HEK293T (cell line): Measurements from ENCODE around the gene CC2D1B.
A peak's percentile ranks its signal among the peaks of the same experiment; 100 is the strongest.

Source experiments
- CTCF ChIA-PET: fragments of 350-600 bp; formaldehyde crosslinking; extraction: SDS; loops from one replicate; lab custom pipeline; 2021; ENCODE audit warnings: antibody characterized with exemption, inconsistent platforms; lab: Yijun Ruan, JAX
- POLR2A ChIA-PET: fragments of 350-600 bp; formaldehyde crosslinking; extraction: SDS; loops from one replicate; lab custom pipeline; 2020; ENCODE audit warnings: antibody characterized with exemption, inconsistent platforms; lab: Yijun Ruan, JAX
- DNase-seq: peaks from one replicate; pipeline ENCODE4 v3.0.0; 2012; ENCODE audit warnings: mixed read lengths; ENCODE audit errors: extremely low spot score
- ARNT ChIP-seq: fragments of 450-650 bp; IDR thresholded peaks from 2 replicates; pipeline ENCODE4 v1.6.1; 2017; ENCODE audit warnings: mild to moderate bottlenecking
- BHLHE40 ChIP-seq: fragments of 450-650 bp; IDR thresholded peaks from 2 replicates; pipeline ENCODE4 v1.6.1; 2016; ENCODE audit warnings: mild to moderate bottlenecking, moderate library complexity, borderline replicate concordance
- CTBP1 ChIP-seq: fragments of 450-650 bp; IDR thresholded peaks from 2 replicates; pipeline ENCODE4 v1.6.1; 2016; ENCODE audit warnings: borderline replicate concordance
- ELF4 ChIP-seq: fragments of 450-650 bp; IDR thresholded peaks from 2 replicates; pipeline ENCODE4 v1.6.1; 2017; ENCODE audit warnings: antibody characterized with exemption
- FOXA1 ChIP-seq: fragments of 450-650 bp; IDR thresholded peaks from 2 replicates; pipeline ENCODE4 v1.6.1; 2016; ENCODE audit warnings: mild to moderate bottlenecking
- FOXK2 ChIP-seq: fragments of 450-650 bp; IDR thresholded peaks from 2 replicates; pipeline ENCODE4 v1.6.1; 2016; ENCODE audit warnings: mild to moderate bottlenecking
- FOXM1 ChIP-seq: fragments of 450-650 bp; IDR thresholded peaks from 2 replicates; pipeline ENCODE4 v1.6.1; 2017; ENCODE audit warnings: mild to moderate bottlenecking, borderline replicate concordance
- HDGF ChIP-seq: fragments of 450-650 bp; IDR thresholded peaks from 2 replicates; pipeline ENCODE4 v1.6.1; 2017; ENCODE audit warnings: antibody characterized with exemption, borderline replicate concordance
- L3MBTL2 ChIP-seq: fragments of 450-650 bp; conservative IDR thresholded peaks from 2 replicates; pipeline ENCODE4 v1.6.1; 2016; ENCODE audit warnings: mild to moderate bottlenecking
- LEF1 ChIP-seq: fragments of 450-650 bp; IDR thresholded peaks from 2 replicates; pipeline ENCODE4 v1.6.1; 2017; ENCODE audit warnings: mild to moderate bottlenecking, borderline replicate concordance
- NFRKB ChIP-seq: fragments of 450-650 bp; IDR thresholded peaks from 2 replicates; pipeline ENCODE4 v1.6.1; 2016; ENCODE audit warnings: mild to moderate bottlenecking, moderate library complexity
- PKNOX1 ChIP-seq: fragments of 450-650 bp; IDR thresholded peaks from 2 replicates; pipeline ENCODE4 v1.6.1; 2016
- SP1 ChIP-seq: fragments of 450-650 bp; IDR thresholded peaks from 2 replicates; pipeline ENCODE4 v1.6.1; 2017
- SUZ12 ChIP-seq: fragments of 450-650 bp; IDR thresholded peaks from 2 replicates; pipeline ENCODE4 v1.6.1; 2016; ENCODE audit warnings: mild to moderate bottlenecking
- TARDBP ChIP-seq: fragments of 450-650 bp; IDR thresholded peaks from 2 replicates; pipeline ENCODE4 v1.6.1; 2016
- ZNF384 ChIP-seq: fragments of 450-650 bp; IDR thresholded peaks from 2 replicates; pipeline ENCODE4 v1.6.1; 2016

The CC2D1B gene

GRCh38 chr1:52403566-52404115, 37.6 kb upstream of the CC2D1B start:
- ChIA-PET CTCF (interaction anchor here (1.1 kb wide), 1 partner anchor 264 kb away, joined by 3 read pairs; no protein-coding TSS in a partner anchor), POLR2A (interaction anchor here (0.8 to 3.1 kb wide), 19 partner anchors 9 to 544 kb away, joined by 3 to 20 read pairs (median 4); partner anchors contain the start of genes CC2D1B and TUT4)
- TF ChIP-seq LEF1 (no peak), PKNOX1 (peak; percentile 38; the same call in 1 of the 2 replicates)
- peak; percentile 61 for DNase-seq

GRCh38 chr1:52402860-52403240, 36.8 kb upstream of the CC2D1B start:
- ChIA-PET CTCF (no interaction called here), POLR2A (interaction anchor here (2.3 kb wide), 1 partner anchor 8 kb away, joined by 18 read pairs; no protein-coding TSS in a partner anchor)

GRCh38 chr1:52400131-52400530, 34.1 kb upstream of the CC2D1B start:
- TF ChIP-seq HDGF: no peak
- TF ChIP-seq ELF4: no peak
- TF ChIP-seq BHLHE40: no peak
- TF ChIP-seq FOXK2: no peak
- no peak for TF ChIP-seq FOXM1
- TF ChIP-seq PKNOX1: no peak
- no peak for TF ChIP-seq TARDBP
- TF ChIP-seq SP1: no peak
- no peak for TF ChIP-seq ARNT
- TF ChIP-seq L3MBTL2: no peak
- TF ChIP-seq CTBP1: no peak
- no peak for TF ChIP-seq ZNF384
- no peak for TF ChIP-seq NFRKB
- TF ChIP-seq FOXA1: no peak
- no peak for TF ChIP-seq SUZ12
- TF ChIP-seq LEF1: no peak
- no peak for DNase-seq
- ChIA-PET CTCF (no interaction called here), POLR2A (no interaction called here)

More at GRCh38 chr1:52402860-52403240, 36.8 kb upstream of the CC2D1B start:
- TF ChIP-seq NFRKB (no peak), ZNF384 (no peak), ELF4 (no peak), BHLHE40 (no peak), CTBP1 (no peak), TARDBP (no peak), HDGF (no peak), LEF1 (no peak), PKNOX1 (no peak), SUZ12 (no peak), L3MBTL2 (no peak), FOXA1 (no peak), FOXK2 (no peak), ARNT (no peak), FOXM1 (no peak), SP1 (no peak)
- DNase-seq: no peak

- POLR2A ChIA-PET: no interaction called here
- TF ChIP-seq FOXK2 (no peak), TARDBP (no peak), SUZ12 (no peak), ELF4 (no peak), ZNF384 (no peak), SP1 (no peak), CTBP1 (no peak), L3MBTL2 (no peak)
- no peak for DNase-seq
- CTCF ChIA-PET: no interaction called here
Measured at GRCh38 chr1:52399629-52400028, 33.6 kb upstream of the CC2D1B start.

GRCh38 chr1:52393174-52393573, 27.2 kb upstream of the CC2D1B start:
- POLR2A ChIA-PET: interaction anchor here (0.6 to 3.5 kb wide), 2 partner anchors 10 to 19 kb away, joined by 3 to 18 read pairs; partner anchors contain the start of genes ORC1 and PRPF38A
- CTCF ChIA-PET: interaction anchor here (0.7 kb wide), 1 partner anchor 490 kb away, joined by 3 read pairs; no protein-coding TSS in a partner anchor
- no peak for DNase-seq

More at GRCh38 chr1:52393174-52393573, 27.2 kb upstream of the CC2D1B start:
- TF ChIP-seq SP1 (no peak), ZNF384 (no peak), TARDBP (no peak), FOXK2 (no peak), PKNOX1 (no peak), LEF1 (no peak), NFRKB (no peak)
